Calu3 (cell line): ENCODE measurements around the gene SULF2. TPM values are rescaled to one million over a fixed set of nuclear protein-coding genes. Genes with fewer than 3 reads are reported as not detected.

Experiments
- BruUV-seq: library from RNA; stranded (reverse); fragments of 400-500 nt; replicated peaks from 2 replicates; lab custom pipeline; 2021; lab: Mats Ljungman, UMichigan
- CTCF ChIA-PET: fragments of 300-600 bp; sonication (Branson Sonifier 250); formaldehyde crosslinking; loops from one replicate; lab custom pipeline; 2022; ENCODE audit warnings: antibody characterized with exemption; lab: Charles Lee
- DNase-seq: peaks from one replicate; pipeline ENCODE4 v3.0.0; 2022
- H3K27ac Mint-ChIP-seq: one replicate; pipeline ENCODE4 v1.8.0; 2022; ENCODE audit warnings: mixed read lengths; ENCODE audit not compliant: unreplicated experiment
- H3K27me3 Mint-ChIP-seq: one replicate; pipeline ENCODE4 v1.8.0; 2022; ENCODE audit warnings: mixed read lengths; ENCODE audit not compliant: unreplicated experiment
- H3K36me3 Mint-ChIP-seq: one replicate; pipeline ENCODE4 v1.8.0; 2022; ENCODE audit warnings: mild to moderate bottlenecking, moderate library complexity, mixed read lengths; ENCODE audit not compliant: insufficient read depth, unreplicated experiment
- H3K4me1 Mint-ChIP-seq: one replicate; pipeline ENCODE4 v1.8.0; 2022; ENCODE audit warnings: mild to moderate bottlenecking, low read depth, mixed read lengths; ENCODE audit not compliant: unreplicated experiment
- H3K4me3 Mint-ChIP-seq: one replicate; pipeline ENCODE4 v1.8.0; 2022; ENCODE audit warnings: mild to moderate bottlenecking, low read depth, moderate library complexity, mixed read lengths; ENCODE audit not compliant: unreplicated experiment
- H3K9me3 Mint-ChIP-seq: one replicate; pipeline ENCODE4 v1.8.0; 2022; ENCODE audit warnings: low read depth, mixed read lengths; ENCODE audit not compliant: unreplicated experiment
- CTCF ChIP-seq: fragments of 200-600 bp; IDR thresholded peaks from one replicate; pipeline ENCODE4 v1.8.0; 2022; ENCODE audit warnings: antibody characterized with exemption; ENCODE audit not compliant: unreplicated experiment
- intact Hi-C: fragments of 100-400 bp; cut with micrococcal nuclease; formaldehyde crosslinking; loops from one replicate; pipeline ENCODE4 v1.10.0; 2022; ENCODE audit not compliant: unreplicated experiment
- total RNA-seq: library from RNA; stranded (reverse); gene quantifications from 2 replicates; pipeline ENCODE4 v1.2.3, GENCODE V29; 2022

The SULF2 gene
- total RNA-seq, 1 experiment from 2014 or later: 112 TPM

- no peaks in the 10 kb centered on the region for H3K9me3 Mint-ChIP-seq
- peaks cover 4% of the 10 kb centered on the region for H3K36me3 Mint-ChIP-seq
- no TSS peak for BruUV-seq
- H3K27ac Mint-ChIP-seq: no peak overlapping the region
- DNase-seq: no peak
- intact Hi-C loops: no loop called here
- TF ChIP-seq CTCF: no peak
- CTCF ChIA-PET: no interaction called here
- no peak overlapping the region for H3K4me3 Mint-ChIP-seq
- no peaks in the 10 kb centered on the region for H3K4me1 Mint-ChIP-seq
- H3K27me3 Mint-ChIP-seq: no peaks in the 10 kb centered on the region
Observed at GRCh38 chr20:47682916-47683315, 102.4 kb downstream of the SULF2 start.

- TF ChIP-seq CTCF: no peak
- CTCF ChIA-PET: no interaction called here
- no TSS peak for BruUV-seq
- H3K4me3 Mint-ChIP-seq: no peak overlapping the region
- H3K4me1 Mint-ChIP-seq: no peaks in the 10 kb centered on the region
- DNase-seq: no peak
- no peaks in the 10 kb centered on the region for H3K27me3 Mint-ChIP-seq
- H3K36me3 Mint-ChIP-seq: peaks cover 4% of the 10 kb centered on the region
- H3K9me3 Mint-ChIP-seq: no peaks in the 10 kb centered on the region
- intact Hi-C loops: no loop called here
- H3K27ac Mint-ChIP-seq: no peak overlapping the region
Observed at GRCh38 chr20:47682028-47682783, 103.1 kb downstream of the SULF2 start.

GRCh38 chr20:47680804-47681529 is 104.3 kb downstream of the SULF2 start:
- H3K4me1 Mint-ChIP-seq: no peaks in the 10 kb centered on the region
- H3K36me3 Mint-ChIP-seq: peaks cover 4% of the 10 kb centered on the region
- DNase-seq: no peak
- H3K4me3 Mint-ChIP-seq: no peak overlapping the region
- H3K27ac Mint-ChIP-seq: no peak overlapping the region
- intact Hi-C loops: no loop called here
- TF ChIP-seq CTCF: no peak
- H3K27me3 Mint-ChIP-seq: no peaks in the 10 kb centered on the region
- no TSS peak for BruUV-seq
- CTCF ChIA-PET: interaction anchor here (0.5 to 2.0 kb wide), 2 partner anchors 939 to 1224 kb away, joined by 3 to 9 read pairs; no protein-coding TSS in a partner anchor
- no peaks in the 10 kb centered on the region for H3K9me3 Mint-ChIP-seq

GRCh38 chr20:47679462-47679861 is 105.8 kb downstream of the SULF2 start:
- Mint-ChIP-seq H3K36me3 (peaks cover 8% of the 10 kb centered on the region), H3K27me3 (no peaks in the 10 kb centered on the region), H3K9me3 (no peaks in the 10 kb centered on the region), H3K4me1 (no peaks in the 10 kb centered on the region), H3K4me3 (no peak overlapping the region), H3K27ac (no peak overlapping the region)
- no peak for DNase-seq
- TF ChIP-seq CTCF: no peak
- no TSS peak for BruUV-seq
- intact Hi-C loops: loop anchor here (5.0 kb wide), 2 partner anchors 618 to 943 kb away; no protein-coding TSS in a partner anchor
- CTCF ChIA-PET: interaction anchor here (0.6 to 2.0 kb wide), 6 partner anchors 12 to 941 kb away, joined by 3 to 9 read pairs (median 3); no protein-coding TSS in a partner anchor
